Fibroblast of lung (primary cell): ENCODE measurements around the gene FRMD6. TPM values are rescaled to one million over a fixed set of nuclear protein-coding genes. Genes with fewer than 3 reads are reported as not detected.

Experiments
- DNase-seq, 2 donors: peaks; one replicate each; pipeline versions ENCODE4 v3.0.0 to v3.0.0-alpha.2; 2010; ENCODE audit warnings: low read depth in 2 of 2
- H2AFZ ChIP-seq: 2 replicates; pipeline ENCODE4 v1.5.1; 2012; ENCODE audit warnings: low read length, control low read depth, inconsistent platforms
- H3K27ac ChIP-seq: 2 replicates; pipeline ENCODE4 v1.5.1; 2011; ENCODE audit warnings: low read length, control low read depth; ENCODE audit not compliant: insufficient read depth
- H3K27me3 ChIP-seq: 2 replicates; pipeline ENCODE4 v1.5.1; 2011; ENCODE audit warnings: mild to moderate bottlenecking, low read length; ENCODE audit not compliant: control insufficient read depth, insufficient read depth
- H3K36me3 ChIP-seq: 2 replicates; pipeline ENCODE4 v1.5.1; 2011; ENCODE audit warnings: low read length; ENCODE audit not compliant: control insufficient read depth, insufficient read depth
- H3K4me1 ChIP-seq: 2 replicates; pipeline ENCODE4 v1.5.1; 2011; ENCODE audit warnings: low read length; ENCODE audit not compliant: control insufficient read depth, insufficient read depth; ENCODE audit errors: extremely low read depth
- H3K4me2 ChIP-seq: 2 replicates; pipeline ENCODE4 v1.5.1; 2011; ENCODE audit warnings: low read length, control low read depth; ENCODE audit not compliant: insufficient read depth; ENCODE audit errors: extremely low read depth
- H3K4me3 ChIP-seq, 4 experiments: fragments of 200-600 bp in 1 of 4; sonication (generic) in 1 of 4; replicated peaks in 1 of 4; 2 replicates each; pipeline ENCODE4 v1.5.1; 2011 to 2016; ENCODE audit warnings: low read length in 4 of 4, low read depth in 3 of 4, mild to moderate bottlenecking in 3 of 4, control low read depth in 2 of 4, inconsistent platforms in 1 of 4, mixed read lengths in 1 of 4; ENCODE audit not compliant: insufficient read depth in 1 of 4; ENCODE audit errors: control extremely low read depth in 1 of 4
- H3K79me2 ChIP-seq: 2 replicates; pipeline ENCODE4 v1.5.1; 2012; ENCODE audit warnings: mild to moderate bottlenecking, low read length, inconsistent platforms; ENCODE audit not compliant: control insufficient read depth, insufficient read depth
- H3K9ac ChIP-seq: 2 replicates; pipeline ENCODE4 v1.5.1; 2011; ENCODE audit warnings: mild to moderate bottlenecking, low read length, control low read depth; ENCODE audit not compliant: insufficient read depth
- H3K9me3 ChIP-seq: 2 replicates; pipeline ENCODE4 v1.5.1; 2012; ENCODE audit warnings: low read depth, low read length; ENCODE audit not compliant: control insufficient read depth, insufficient read depth
- H4K20me1 ChIP-seq: 2 replicates; pipeline ENCODE4 v1.5.1; 2011; ENCODE audit warnings: low read length; ENCODE audit not compliant: control insufficient read depth, insufficient read depth; ENCODE audit errors: extremely low read depth
- EZH2 ChIP-seq: IDR thresholded peaks from 2 replicates; pipeline ENCODE4 v1.5.1; 2012; ENCODE audit warnings: low read length, control low read depth, mild to moderate bottlenecking; ENCODE audit errors: missing control alignments
- polyA plus RNA-seq, 2 donors: library from polyadenylated mRNA; depleted of rRNA in 1 of 2; stranded (reverse) in 1 of 2; unstranded in 1 of 2; fragments of >200 nt; gene quantifications; 2 replicates each; pipeline ENCODE4 v1.2.1, GENCODE V29; 2011 to 2012; ENCODE audit warnings: missing spikeins in 1 of 2
- total RNA-seq: library from RNA; depleted of rRNA; stranded (reverse); fragments of >200 nt; gene quantifications from 2 replicates; pipeline ENCODE4 v1.2.1, GENCODE V29; 2014
- TF ChIP-seq, protein P1 (sequence below), 2 donors: IDR thresholded peaks in 1 of 2; conservative IDR thresholded peaks in 1 of 2; 1 replicate in 1 of 2; 2 replicates in 1 of 2; pipeline ENCODE4 v1.5.1; 2011 to 2012; ENCODE audit warnings: low read length in 2 of 2, control low read depth in 1 of 2, inconsistent platforms in 1 of 2, low read depth in 1 of 2, mild to moderate bottlenecking in 1 of 2

FRMD6 gene
- total and polyA plus RNA-seq, 2 donors (not counting 1 experiment from before 2014, with no cell fraction given): 200 to 222 TPM

DNA sequence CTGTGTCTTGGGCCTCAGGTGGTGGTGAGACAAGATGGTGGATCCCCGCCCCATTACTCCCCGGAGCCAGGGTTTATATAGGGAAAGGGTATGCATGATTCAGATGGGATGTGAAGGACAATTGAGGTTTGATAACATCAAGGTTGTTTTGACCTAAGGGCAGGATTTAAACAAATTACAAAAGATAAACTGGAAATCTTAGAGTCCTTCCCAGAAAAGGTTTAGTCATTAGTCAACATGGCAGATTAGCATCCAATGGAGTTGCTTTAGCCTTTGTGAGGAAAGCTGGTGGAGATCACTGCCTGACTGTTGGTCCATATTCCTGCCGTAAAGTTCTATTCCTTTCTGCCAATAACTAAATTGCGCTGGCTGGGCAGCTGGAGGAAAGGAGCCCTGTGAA, 15.6 kb upstream of the FRMD6 start:
- no peaks in the 10 kb centered on the region for H3K9me3 ChIP-seq
- no peak overlapping the region for H3K4me3 ChIP-seq
- no peak overlapping the region for H2AFZ ChIP-seq
- no peak for DNase-seq
- H3K36me3 ChIP-seq: no peaks in the 10 kb centered on the region
- TF ChIP-seq EZH2: no peak
- TF ChIP-seq, protein P1, sequence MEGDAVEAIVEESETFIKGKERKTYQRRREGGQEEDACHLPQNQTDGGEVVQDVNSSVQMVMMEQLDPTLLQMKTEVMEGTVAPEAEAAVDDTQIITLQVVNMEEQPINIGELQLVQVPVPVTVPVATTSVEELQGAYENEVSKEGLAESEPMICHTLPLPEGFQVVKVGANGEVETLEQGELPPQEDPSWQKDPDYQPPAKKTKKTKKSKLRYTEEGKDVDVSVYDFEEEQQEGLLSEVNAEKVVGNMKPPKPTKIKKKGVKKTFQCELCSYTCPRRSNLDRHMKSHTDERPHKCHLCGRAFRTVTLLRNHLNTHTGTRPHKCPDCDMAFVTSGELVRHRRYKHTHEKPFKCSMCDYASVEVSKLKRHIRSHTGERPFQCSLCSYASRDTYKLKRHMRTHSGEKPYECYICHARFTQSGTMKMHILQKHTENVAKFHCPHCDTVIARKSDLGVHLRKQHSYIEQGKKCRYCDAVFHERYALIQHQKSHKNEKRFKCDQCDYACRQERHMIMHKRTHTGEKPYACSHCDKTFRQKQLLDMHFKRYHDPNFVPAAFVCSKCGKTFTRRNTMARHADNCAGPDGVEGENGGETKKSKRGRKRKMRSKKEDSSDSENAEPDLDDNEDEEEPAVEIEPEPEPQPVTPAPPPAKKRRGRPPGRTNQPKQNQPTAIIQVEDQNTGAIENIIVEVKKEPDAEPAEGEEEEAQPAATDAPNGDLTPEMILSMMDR (conservative IDR thresholded peaks at IDR 0.05 in 1 of 2, IDR thresholded peaks at IDR 0.05 in 1 of 2; ENCODE audit: low read depth in 1 of 2, low read length in 2 of 2): no peak
- no peak overlapping the region for H3K27ac ChIP-seq
- peaks cover 5% of the 10 kb centered on the region for H3K4me1 ChIP-seq
- H3K9ac ChIP-seq: no peak overlapping the region
- H3K27me3 ChIP-seq: no peaks in the 10 kb centered on the region
- no peaks in the 10 kb centered on the region for H4K20me1 ChIP-seq
- no peaks in the 10 kb centered on the region for H3K79me2 ChIP-seq
- no peak overlapping the region for H3K4me2 ChIP-seq

DNA sequence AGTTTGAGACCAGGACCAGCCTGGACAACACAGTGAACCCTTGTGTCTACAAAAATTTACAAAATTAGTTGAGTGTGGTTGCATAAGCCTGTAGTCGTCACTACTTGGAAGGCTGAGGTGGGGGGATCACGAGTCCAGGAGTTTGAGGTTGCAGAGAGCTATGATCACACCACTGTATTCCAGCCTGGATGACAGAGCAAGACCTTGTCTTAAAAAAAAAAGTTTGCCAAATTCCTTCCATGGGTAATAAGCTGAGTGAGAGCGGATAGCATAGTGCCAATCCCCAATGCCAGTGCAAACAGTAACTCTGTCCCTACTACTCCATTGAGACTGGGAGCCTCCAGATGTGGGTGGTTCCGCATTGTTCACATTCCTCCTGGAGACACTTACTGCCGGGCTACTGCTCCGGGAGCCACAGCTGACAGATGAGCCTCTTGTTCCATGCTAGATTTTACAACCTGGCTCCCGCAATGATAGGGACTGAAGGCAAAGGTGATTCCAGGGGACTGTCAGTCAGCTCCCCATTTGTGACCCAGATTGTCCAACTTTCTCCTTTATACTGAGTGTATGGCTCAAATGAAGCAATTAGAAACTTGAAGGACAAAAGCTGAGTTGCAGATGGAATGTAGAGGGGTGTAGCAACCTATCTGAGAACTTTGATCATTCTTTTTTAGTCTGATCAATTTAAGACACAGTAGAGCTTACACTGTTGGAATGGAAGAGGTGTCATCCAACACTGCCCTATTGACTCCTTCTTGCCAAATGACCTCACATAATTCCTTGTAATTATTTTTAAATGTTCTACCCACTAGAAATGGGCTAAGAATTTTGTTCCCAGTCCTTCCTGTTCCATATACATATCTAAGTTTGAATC, 13.4 kb upstream of the FRMD6 start:
- H3K4me2 ChIP-seq: no peak overlapping the region
- DNase-seq: peak in 1 of 2 donors; percentile 70
- TF ChIP-seq EZH2: no peak
- TF ChIP-seq, protein P1 (conservative IDR thresholded peaks at IDR 0.05 in 1 of 2, IDR thresholded peaks at IDR 0.05 in 1 of 2; ENCODE audit: low read depth in 1 of 2, low read length in 2 of 2): no peak
- H3K36me3 ChIP-seq: peaks cover 6% of the 10 kb centered on the region
- no peak overlapping the region for H2AFZ ChIP-seq
- H3K9ac ChIP-seq: no peak overlapping the region
- H4K20me1 ChIP-seq: no peaks in the 10 kb centered on the region
- no peaks in the 10 kb centered on the region for H3K9me3 ChIP-seq
- no peak overlapping the region for H3K27ac ChIP-seq
- H3K4me3 ChIP-seq: no peak overlapping the region
- H3K79me2 ChIP-seq: no peaks in the 10 kb centered on the region
- H3K27me3 ChIP-seq: no peaks in the 10 kb centered on the region
- H3K4me1 ChIP-seq: peaks cover 9% of the 10 kb centered on the region

- no peak overlapping the region for H3K4me3 ChIP-seq
- TF ChIP-seq, protein P1 (conservative IDR thresholded peaks at IDR 0.05 in 1 of 2, IDR thresholded peaks at IDR 0.05 in 1 of 2; ENCODE audit: low read depth in 1 of 2, low read length in 2 of 2): no peak
- TF ChIP-seq EZH2: no peak
- peaks cover 3% of the 10 kb centered on the region for H3K79me2 ChIP-seq
- no peak overlapping the region for H2AFZ ChIP-seq
- H3K27ac ChIP-seq: no peak overlapping the region
- H3K27me3 ChIP-seq: no peaks in the 10 kb centered on the region
- no peak overlapping the region for H3K9ac ChIP-seq
- H3K9me3 ChIP-seq: no peaks in the 10 kb centered on the region
- H3K4me2 ChIP-seq: no peak overlapping the region
- H3K4me1 ChIP-seq: peaks cover 12% of the 10 kb centered on the region
- peaks cover 6% of the 10 kb centered on the region for H3K36me3 ChIP-seq
- H4K20me1 ChIP-seq: no peaks in the 10 kb centered on the region
- DNase-seq: no peak
Observed at GRCh38 chr14:51639668-51640316, 11.9 kb upstream of the FRMD6 start.
